H9 (cell line): ENCODE data around the gene PARD3. TPM values are rescaled to one million over a fixed set of nuclear protein-coding genes. Genes with fewer than 3 reads are reported as not detected.

Experiments used
- DNase-seq: peaks from one replicate; pipeline ENCODE4 v3.0.0-alpha.2; 2017
- H2AFZ ChIP-seq: one replicate; pipeline ENCODE4 v1.6.1; 2013; ENCODE audit warnings: mild to moderate bottlenecking, low read length, control low read depth, moderate library complexity
- H2AK5ac ChIP-seq: 2 replicates; pipeline ENCODE4 v1.6.1; 2013; ENCODE audit warnings: low read length, control low read depth, mixed read lengths; ENCODE audit not compliant: insufficient read length
- H2BK120ac ChIP-seq: one replicate; pipeline ENCODE4 v1.6.1; 2013; ENCODE audit warnings: low read depth, mild to moderate bottlenecking, low read length, control low read depth, inconsistent platforms; ENCODE audit not compliant: poor library complexity, severe bottlenecking
- H2BK12ac ChIP-seq: 2 replicates; pipeline ENCODE4 v1.6.1; 2013; ENCODE audit warnings: low read length, control low read depth, mixed read lengths, low read depth; ENCODE audit not compliant: insufficient read length
- H2BK15ac ChIP-seq: 2 replicates; pipeline ENCODE4 v1.6.1; 2013; ENCODE audit warnings: low read depth, low read length, control low read depth
- H2BK20ac ChIP-seq: one replicate; pipeline ENCODE4 v1.6.1; 2013; ENCODE audit warnings: low read depth, mild to moderate bottlenecking, low read length, control low read depth, inconsistent platforms; ENCODE audit not compliant: poor library complexity, severe bottlenecking
- H2BK5ac ChIP-seq: 2 replicates; pipeline ENCODE4 v1.6.1; 2013; ENCODE audit warnings: low read length, control low read depth, mixed read lengths; ENCODE audit not compliant: insufficient read length
- H3K14ac ChIP-seq: 2 replicates; pipeline ENCODE4 v1.6.1; 2013; ENCODE audit warnings: low read length, control low read depth; ENCODE audit not compliant: insufficient read depth
- H3K18ac ChIP-seq: 2 replicates; pipeline ENCODE4 v1.6.1; 2013; ENCODE audit warnings: low read depth, mild to moderate bottlenecking, mixed read lengths, low read length, control low read depth; ENCODE audit not compliant: insufficient read length
- H3K23ac ChIP-seq: 2 replicates; pipeline ENCODE4 v1.6.1; 2013; ENCODE audit warnings: low read length, control low read depth, mixed read lengths, low read depth; ENCODE audit not compliant: insufficient read length
- H3K23me2 ChIP-seq: 2 replicates; pipeline ENCODE4 v1.6.1; 2013; ENCODE audit warnings: low read depth, mild to moderate bottlenecking, mixed read lengths, low read length, control low read depth; ENCODE audit not compliant: insufficient read length, poor library complexity, severe bottlenecking
- H3K27ac ChIP-seq: 2 replicates; pipeline ENCODE4 v1.5.1; 2013; ENCODE audit warnings: low read length, control low read depth, mixed read lengths, low read depth; ENCODE audit not compliant: insufficient read length
- H3K27me3 ChIP-seq: 2 replicates; pipeline ENCODE4 v1.6.1; 2013; ENCODE audit warnings: low read length, control low read depth, inconsistent platforms; ENCODE audit not compliant: insufficient read depth
- H3K4ac ChIP-seq: 2 replicates; pipeline ENCODE4 v1.6.1; 2013; ENCODE audit warnings: low read depth, mild to moderate bottlenecking, control low read depth, inconsistent platforms, low read length, moderate library complexity
- H3K4me1 ChIP-seq: 2 replicates; pipeline ENCODE4 v1.6.1; 2013; ENCODE audit warnings: low read length, control low read depth, inconsistent platforms; ENCODE audit not compliant: insufficient read depth
- H3K4me2 ChIP-seq: 2 replicates; pipeline ENCODE4 v1.6.1; 2013; ENCODE audit warnings: low read length, control low read depth, mixed read lengths; ENCODE audit not compliant: insufficient read length, insufficient read depth
- H3K56ac ChIP-seq: 2 replicates; pipeline ENCODE4 v1.6.1; 2013; ENCODE audit warnings: low read depth, mild to moderate bottlenecking, mixed read lengths, low read length, control low read depth; ENCODE audit not compliant: insufficient read length
- H3K79me1 ChIP-seq: 2 replicates; pipeline ENCODE4 v1.6.1; 2013; ENCODE audit warnings: low read depth, mild to moderate bottlenecking, moderate library complexity, low read length, control low read depth, inconsistent platforms; ENCODE audit not compliant: insufficient read depth, poor library complexity, severe bottlenecking
- H3K79me2 ChIP-seq: 2 replicates; pipeline ENCODE4 v1.6.1; 2013; ENCODE audit warnings: low read length, control low read depth, inconsistent platforms; ENCODE audit not compliant: insufficient read depth
- H3K9ac ChIP-seq: 2 replicates; pipeline ENCODE4 v1.6.1; 2013; ENCODE audit warnings: low read length, control low read depth, mixed read lengths; ENCODE audit not compliant: insufficient read length; ENCODE audit errors: extremely low read depth
- H3K9me3 ChIP-seq: one replicate; pipeline ENCODE4 v1.6.1; 2013; ENCODE audit warnings: low read depth, low read length, inconsistent platforms; ENCODE audit not compliant: control insufficient read depth
- H3T11ph ChIP-seq: one replicate; pipeline ENCODE4 v1.6.1; 2013; ENCODE audit warnings: mild to moderate bottlenecking, low read length, control low read depth, inconsistent platforms
- H4K20me1 ChIP-seq: one replicate; pipeline ENCODE4 v1.6.1; 2013; ENCODE audit not compliant: control insufficient read depth, insufficient read length, insufficient read depth
- H4K5ac ChIP-seq: 2 replicates; pipeline ENCODE4 v1.6.1; 2013; ENCODE audit warnings: low read depth, mild to moderate bottlenecking, mixed read lengths, low read length, control low read depth; ENCODE audit not compliant: insufficient read length
- H4K8ac ChIP-seq: replicated peaks from 2 replicates; pipeline ENCODE4 v1.6.1; 2013; ENCODE audit warnings: low read length, control low read depth, mixed read lengths, low read depth; ENCODE audit not compliant: insufficient read length
- H4K91ac ChIP-seq: 2 replicates; pipeline ENCODE4 v1.6.1; 2013; ENCODE audit warnings: low read depth, mild to moderate bottlenecking, moderate library complexity, mixed read lengths, low read length, control low read depth; ENCODE audit not compliant: insufficient read length
- H3K27ac Mint-ChIP-seq, 3 experiments: 2 replicates in 2 of 3; 3 replicates in 1 of 3; pipeline ENCODE4 v1.8.0; 2020 to 2021; ENCODE audit warnings: mixed read lengths in 3 of 3, mild to moderate bottlenecking in 1 of 3, moderate library complexity in 1 of 3
- H3K27me3 Mint-ChIP-seq: 2 replicates; pipeline ENCODE4 v1.8.0; 2021; ENCODE audit warnings: low read depth, mild to moderate bottlenecking, moderate library complexity, mixed read lengths
- H3K36me3 Mint-ChIP-seq, 3 experiments: 2 replicates in 2 of 3; 3 replicates in 1 of 3; pipeline ENCODE4 v1.8.0; 2020 to 2021; ENCODE audit warnings: low read depth in 3 of 3, mixed read lengths in 3 of 3; ENCODE audit not compliant: insufficient read depth in 1 of 3
- H3K4me1 Mint-ChIP-seq, 2 experiments: 2 replicates each; pipeline ENCODE4 v1.8.0; 2020; ENCODE audit warnings: mixed read lengths in 2 of 2
- H3K4me3 Mint-ChIP-seq, 2 experiments: 2 replicates in 1 of 2; 3 replicates in 1 of 2; pipeline ENCODE4 v1.8.0; 2020 to 2021; ENCODE audit warnings: mild to moderate bottlenecking in 2 of 2, mixed read lengths in 2 of 2, moderate library complexity in 1 of 2
- H3K9me3 Mint-ChIP-seq, 2 experiments: 2 replicates in 1 of 2; 3 replicates in 1 of 2; pipeline ENCODE4 v1.8.0; 2020; ENCODE audit warnings: mild to moderate bottlenecking in 2 of 2, mixed read lengths in 2 of 2, moderate library complexity in 1 of 2
- CTCF ChIP-seq: fragments of 200-600 bp; sonication (generic); conservative IDR thresholded peaks from 3 replicates; pipeline ENCODE4 v1.8.0; 2021; ENCODE audit warnings: antibody characterized with exemption, mild to moderate bottlenecking
- WGBS: extraction: QIAGEN DNeasy Blood & Tissue Kit; methylation state at CpG from one replicate; pipeline ENCODE4 v1.1.7; 2013; ENCODE audit warnings: missing lambda C conversion rate, low lambda C conversion rate, mixed read lengths; ENCODE audit not compliant: insufficient read length; ENCODE audit errors: extremely low coverage; 5-methylcytosine and 5-hydroxymethylcytosine counted together
- total RNA-seq: library from RNA; stranded (reverse); gene quantifications from 2 replicates; pipeline ENCODE4 v1.2.1, GENCODE V29; 2021

Gene PARD3
- total RNA-seq, 1 experiment from 2014 or later = 44.7 TPM

- Histone ChIP-seq H3K9me3 (no peaks in the 10 kb centered on the region), H3K14ac (no peak overlapping the region), H3K4ac (no peak overlapping the region), H3K79me1 (no peaks in the 10 kb centered on the region), H4K8ac (no peak overlapping the region), H2BK5ac (no peak overlapping the region), H3K56ac (no peak overlapping the region), H2BK12ac (no peak overlapping the region), H4K91ac (no peak overlapping the region), H2AFZ (no peak overlapping the region), H3K4me1 (peaks cover 2% of the 10 kb centered on the region; the same call in 1 of the 2 replicates), H3K9ac (no peak overlapping the region), H3T11ph (no peak overlapping the region), H3K23me2 (no peaks in the 10 kb centered on the region), H4K5ac (no peak overlapping the region), H3K18ac (no peak overlapping the region), H2AK5ac (no peak overlapping the region), H2BK20ac (no peak overlapping the region), H2BK15ac (no peak overlapping the region), H3K79me2 (peaks cover 18% of the 10 kb centered on the region; the same call in 1 of the 2 replicates), H4K20me1 (no peaks in the 10 kb centered on the region), H3K27me3 (no peaks in the 10 kb centered on the region), H3K23ac (no peak overlapping the region), H2BK120ac (no peak overlapping the region), H3K4me2 (no peak overlapping the region), H3K27ac (no peak overlapping the region)
- H3K27ac Mint-ChIP-seq = peak overlapping the region in 1 of 3 experiments; percentile 55; a peak in 1 of 7 replicates
- H3K36me3 Mint-ChIP-seq = 0 out of 7 replicates have a peak, but pooled peaks cover 0 to 3% (median 0%) of the 10 kb centered on the region in 3 experiments
- H3K4me3 Mint-ChIP-seq = no peak overlapping the region
- no peak for TF ChIP-seq CTCF
- H3K9me3 Mint-ChIP-seq = no peaks in the 10 kb centered on the region
- no peak for DNase-seq
- WGBS = no CpG with 5 or more reads among the region's 3 CpGs
- H3K4me1 Mint-ChIP-seq = peaks cover 32 to 34% of the 10 kb centered on the region in 2 experiments
- no peaks in the 10 kb centered on the region for H3K27me3 Mint-ChIP-seq
Observed at GRCh38 chr10:34775044-34775637, 40.0 kb downstream of the PARD3 start.
